Measurements from ENCODE around the gene UBALD1. TPM values are rescaled to one million over a fixed set of nuclear protein-coding genes. Genes with fewer than 3 reads are reported as not detected.

The UBALD1 gene
- total and polyA plus RNA-seq, 4 donors, result 6.6 to 43.2 (median 29.4) TPM

DNA sequence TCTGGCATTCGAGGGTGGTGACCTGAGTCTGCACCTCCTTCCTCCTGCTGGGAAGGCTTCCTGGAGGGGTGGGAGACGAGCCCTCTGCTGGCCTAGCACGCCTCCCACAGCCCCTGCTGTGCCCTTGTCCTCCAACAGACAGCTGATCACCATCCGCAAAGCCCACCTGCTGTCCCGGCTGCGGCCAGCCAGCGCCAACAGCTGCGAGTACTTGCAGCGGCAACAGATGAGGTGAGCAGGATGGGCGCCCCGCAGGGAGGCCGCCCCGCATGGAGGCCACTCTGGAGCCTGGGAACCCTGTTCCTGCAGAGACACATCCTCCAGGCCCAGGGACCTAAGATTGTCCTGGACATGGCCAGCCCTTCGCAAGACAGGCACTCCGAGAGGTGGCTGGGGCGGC, 21.6 kb downstream of the UBALD1 start:
- ATAC-seq (ENCODE audit: insufficient read depth, low FRiP score) (no peak), DNase-seq (no peak)
- 70 to 80% methylated on average over 16 of the region's 16 CpGs for WGBS, 2 donors
- H3K9ac ChIP-seq (ENCODE audit: insufficient read depth in 1 of 2, low read length in 2 of 2), result no peak overlapping the region
- H3K4me1 ChIP-seq (ENCODE audit: control insufficient read depth in 5 of 5, insufficient read depth in 5 of 5, low read length in 5 of 5), result no peaks in the 10 kb centered on the region
- peaks cover 0 to 3% (median 0%) of the 10 kb centered on the region in 4 donors for H3K9me3 ChIP-seq (ENCODE audit: control insufficient read depth in 4 of 4, insufficient read depth in 3 of 4, low read length in 3 of 4)
- H3K36me3 ChIP-seq (ENCODE audit: control insufficient read depth in 4 of 4, insufficient read depth in 4 of 4, low read length in 4 of 4), result no peaks in the 10 kb centered on the region
- H3K4me3 ChIP-seq, result no peak overlapping the region
- TF ChIP-seq CTCF (IDR thresholded peaks at IDR 0.05; ENCODE audit: control extremely low read depth, extremely low read depth), result no peak
- no peaks in the 10 kb centered on the region for H3K27me3 ChIP-seq (ENCODE audit: control insufficient read depth in 3 of 3, insufficient read depth in 3 of 3, low read length in 2 of 3)
- H3K27ac ChIP-seq (ENCODE audit: low read depth in 1 of 2, low read length in 1 of 2), result no peak overlapping the region

- Histone ChIP-seq H3K27me3 (ENCODE audit: control insufficient read depth in 3 of 3, insufficient read depth in 3 of 3, low read length in 2 of 3) (no peaks in the 10 kb centered on the region), H3K4me1 (ENCODE audit: control insufficient read depth in 5 of 5, insufficient read depth in 5 of 5, low read length in 5 of 5) (no peaks in the 10 kb centered on the region), H3K9ac (ENCODE audit: insufficient read depth in 1 of 2, low read length in 2 of 2) (no peak overlapping the region), H3K36me3 (ENCODE audit: control insufficient read depth in 4 of 4, insufficient read depth in 4 of 4, low read length in 4 of 4) (no peaks in the 10 kb centered on the region), H3K27ac (ENCODE audit: low read depth in 1 of 2, low read length in 1 of 2) (no peak overlapping the region), H3K4me3 (no peak overlapping the region), H3K9me3 (ENCODE audit: control insufficient read depth in 4 of 4, insufficient read depth in 3 of 4, low read length in 3 of 4) (peaks cover 0 to 3% (median 0%) of the 10 kb centered on the region in 4 donors)
- DNase-seq (no peak), ATAC-seq (ENCODE audit: insufficient read depth, low FRiP score) (no peak)
- 86 to 91% methylated on average over 16 to 17 of the region's 17 CpGs for WGBS, 2 donors
- TF ChIP-seq CTCF (IDR thresholded peaks at IDR 0.05; ENCODE audit: control extremely low read depth, extremely low read depth), result no peak
Observed at GRCh38 chr16:4591706-4592470, 22.8 kb downstream of the UBALD1 start.

DNA sequence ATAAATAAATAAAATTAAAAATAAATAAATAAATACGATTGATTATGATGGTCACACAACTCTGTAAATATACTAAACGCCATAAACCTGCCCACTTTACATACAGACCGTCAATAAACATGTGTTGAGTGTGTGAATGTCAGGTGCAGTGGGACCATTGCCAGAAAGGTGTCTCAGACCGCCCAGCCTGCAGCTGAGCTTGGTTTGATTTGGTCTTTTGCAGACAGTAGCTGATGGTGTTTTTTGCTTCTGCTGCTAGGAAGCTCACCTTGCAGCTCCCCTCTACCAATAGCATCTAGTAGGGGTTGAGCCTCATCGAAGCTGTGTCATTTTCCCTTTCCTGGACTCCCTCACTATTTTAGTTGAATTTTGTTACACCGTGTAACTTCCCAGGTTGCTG, 23.5 kb downstream of the UBALD1 start:
- no peak overlapping the region for H3K27ac ChIP-seq (ENCODE audit: low read depth in 1 of 2, low read length in 1 of 2)
- DNase-seq, result no peak
- TF ChIP-seq CTCF (IDR thresholded peaks at IDR 0.05; ENCODE audit: control extremely low read depth, extremely low read depth), result no peak
- no peak overlapping the region for H3K9ac ChIP-seq (ENCODE audit: insufficient read depth in 1 of 2, low read length in 2 of 2)
- H3K27me3 ChIP-seq (ENCODE audit: control insufficient read depth in 3 of 3, insufficient read depth in 3 of 3, low read length in 2 of 3), result no peaks in the 10 kb centered on the region
- H3K4me1 ChIP-seq (ENCODE audit: control insufficient read depth in 5 of 5, insufficient read depth in 5 of 5, low read length in 5 of 5), result no peaks in the 10 kb centered on the region
- no peak overlapping the region for H3K4me3 ChIP-seq
- no peak for ATAC-seq (ENCODE audit: insufficient read depth, low FRiP score)
- WGBS, 2 donors, result 76% methylated on average over 6 of the region's 6 CpGs
- no peaks in the 10 kb centered on the region for H3K36me3 ChIP-seq (ENCODE audit: control insufficient read depth in 4 of 4, insufficient read depth in 4 of 4, low read length in 4 of 4)
- peaks cover 0 to 3% (median 0%) of the 10 kb centered on the region in 4 donors for H3K9me3 ChIP-seq (ENCODE audit: control insufficient read depth in 4 of 4, insufficient read depth in 3 of 4, low read length in 3 of 4)
